Measurements from ENCODE around the gene TNRC6B. TPM values are rescaled to one million over a fixed set of nuclear protein-coding genes. Genes with fewer than 3 reads are reported as not detected.
"Not testable (repeated sequence)": the region's sequence is repeated elsewhere in the genome, so short reads cannot be mapped to it uniquely, and the experiment has no call there.

Gene TNRC6B
- 10 to 100 TPM; 19.4 to 21.6 (median 21.2) TPM for total RNA-seq

GRCh38 chr22:40177738-40178416, at the start of gene TNRC6B:
TSS of gene TNRC6B (plus strand) at chr22:40177925. CDS start at chr22:40178136, 211 bp downstream.
- peak within 1 kb of the TSS; percentile 89 for H3K4me3 Mint-ChIP-seq
- DNase-seq (peak; percentile 58), ATAC-seq (peak; percentile 80 to 81)
- no peaks in the 10 kb centered on the region for H3K27me3 Mint-ChIP-seq (ENCODE audit: low read depth)
- H3K9me3 Mint-ChIP-seq: no peaks in the 10 kb centered on the region
- H3K36me3 Mint-ChIP-seq (ENCODE audit: insufficient read depth): peaks cover 3% of the 10 kb centered on the region
- H3K4me1 Mint-ChIP-seq (ENCODE audit: low read depth): peaks cover 55% of the 10 kb centered on the region

- H3K27me3 Mint-ChIP-seq (ENCODE audit: low read depth): no peaks in the 10 kb centered on the region
- H3K4me1 Mint-ChIP-seq (ENCODE audit: low read depth): peaks cover 26% of the 10 kb centered on the region
- DNase-seq (no peak), ATAC-seq (peak in 1 of 2 donors; percentile 28)
- no peaks in the 10 kb centered on the region for H3K9me3 Mint-ChIP-seq
- H3K4me3 Mint-ChIP-seq: no peak overlapping the region
- H3K36me3 Mint-ChIP-seq (ENCODE audit: insufficient read depth): peaks cover 33% of the 10 kb centered on the region
Measured at GRCh38 chr22:40128989-40129388, 48.7 kb upstream of the TNRC6B start.

GRCh38 chr22:40137132-40137531, 40.6 kb upstream of the TNRC6B start:
- ATAC-seq: no peak
- Mint-ChIP-seq H3K9me3 (no peaks in the 10 kb centered on the region), H3K27me3 (ENCODE audit: low read depth) (no peaks in the 10 kb centered on the region), H3K4me1 (ENCODE audit: low read depth) (peaks cover 5% of the 10 kb centered on the region), H3K4me3 (no peak overlapping the region), H3K36me3 (ENCODE audit: insufficient read depth) (peaks cover 22% of the 10 kb centered on the region)
- no peak for DNase-seq

- ATAC-seq (no peak), DNase-seq (no peak)
- Mint-ChIP-seq H3K27me3 (ENCODE audit: low read depth) (no peaks in the 10 kb centered on the region), H3K4me1 (ENCODE audit: low read depth) (peaks cover 2% of the 10 kb centered on the region), H3K4me3 (no peak overlapping the region), H3K36me3 (ENCODE audit: insufficient read depth) (peaks cover 19% of the 10 kb centered on the region), H3K9me3 (no peaks in the 10 kb centered on the region)
Measured at GRCh38 chr22:40138866-40139265, 38.9 kb upstream of the TNRC6B start.

GRCh38 chr22:40147388-40148176, 30.1 kb upstream of the TNRC6B start:
- ATAC-seq (no peak), DNase-seq (no peak)
- H3K4me3 Mint-ChIP-seq: no peak overlapping the region
- peaks cover 9% of the 10 kb centered on the region for H3K4me1 Mint-ChIP-seq (ENCODE audit: low read depth)
- H3K27me3 Mint-ChIP-seq (ENCODE audit: low read depth): no peaks in the 10 kb centered on the region
- peaks cover 13% of the 10 kb centered on the region for H3K36me3 Mint-ChIP-seq (ENCODE audit: insufficient read depth)
- H3K9me3 Mint-ChIP-seq: no peaks in the 10 kb centered on the region

- DNase-seq (no peak), ATAC-seq (no peak)
- H3K4me1 Mint-ChIP-seq (ENCODE audit: low read depth): peaks cover 5% of the 10 kb centered on the region
- no peaks in the 10 kb centered on the region for H3K27me3 Mint-ChIP-seq (ENCODE audit: low read depth)
- no peak overlapping the region for H3K4me3 Mint-ChIP-seq
- no peaks in the 10 kb centered on the region for H3K9me3 Mint-ChIP-seq
- H3K36me3 Mint-ChIP-seq (ENCODE audit: insufficient read depth): peaks cover 10% of the 10 kb centered on the region
Measured at GRCh38 chr22:40153192-40153591, 24.5 kb upstream of the TNRC6B start.

- Mint-ChIP-seq H3K4me3 (no peak overlapping the region), H3K36me3 (ENCODE audit: insufficient read depth) (peaks cover 10% of the 10 kb centered on the region), H3K27me3 (ENCODE audit: low read depth) (no peaks in the 10 kb centered on the region), H3K4me1 (ENCODE audit: low read depth) (peaks cover 5% of the 10 kb centered on the region), H3K9me3 (no peaks in the 10 kb centered on the region)
- ATAC-seq (no peak), DNase-seq (no peak)
Measured at GRCh38 chr22:40153705-40154104, 24.0 kb upstream of the TNRC6B start.

GRCh38 chr22:40156001-40156516, 21.7 kb upstream of the TNRC6B start:
- Mint-ChIP-seq H3K4me3 (no peak overlapping the region), H3K27me3 (ENCODE audit: low read depth) (no peaks in the 10 kb centered on the region), H3K36me3 (ENCODE audit: insufficient read depth) (peaks cover 6% of the 10 kb centered on the region), H3K9me3 (no peaks in the 10 kb centered on the region), H3K4me1 (ENCODE audit: low read depth) (peaks cover 3% of the 10 kb centered on the region)
- no peak for DNase-seq
- peak; percentile 46 for ATAC-seq

GRCh38 chr22:40156682-40157081, 21.0 kb upstream of the TNRC6B start:
- not testable (repeated sequence) for H3K27me3 Mint-ChIP-seq (ENCODE audit: low read depth); DNase-seq; H3K9me3 Mint-ChIP-seq; ATAC-seq; H3K36me3 Mint-ChIP-seq (ENCODE audit: insufficient read depth); H3K4me3 Mint-ChIP-seq; H3K4me1 Mint-ChIP-seq (ENCODE audit: low read depth)

GRCh38 chr22:40157330-40157945, 20.3 kb upstream of the TNRC6B start:
- Mint-ChIP-seq H3K36me3 (ENCODE audit: insufficient read depth) (peaks cover 6% of the 10 kb centered on the region), H3K4me3 (no peak overlapping the region), H3K9me3 (no peaks in the 10 kb centered on the region), H3K27me3 (ENCODE audit: low read depth) (no peaks in the 10 kb centered on the region), H3K4me1 (ENCODE audit: low read depth) (peaks cover 6% of the 10 kb centered on the region)
- DNase-seq (no peak), ATAC-seq (no peak)

GRCh38 chr22:40161194-40161593, 16.5 kb upstream of the TNRC6B start:
- no peaks in the 10 kb centered on the region for H3K9me3 Mint-ChIP-seq
- H3K36me3 Mint-ChIP-seq (ENCODE audit: insufficient read depth): peaks cover 17% of the 10 kb centered on the region
- no peaks in the 10 kb centered on the region for H3K27me3 Mint-ChIP-seq (ENCODE audit: low read depth)
- no peak for DNase-seq
- peaks cover 7% of the 10 kb centered on the region for H3K4me1 Mint-ChIP-seq (ENCODE audit: low read depth)
- no peak overlapping the region for H3K4me3 Mint-ChIP-seq
- no peak for ATAC-seq

GRCh38 chr22:40165537-40165936, 12.2 kb upstream of the TNRC6B start:
- peaks cover 11% of the 10 kb centered on the region for H3K36me3 Mint-ChIP-seq (ENCODE audit: insufficient read depth)
- not testable (repeated sequence) for ATAC-seq; DNase-seq; H3K4me3 Mint-ChIP-seq; H3K27me3 Mint-ChIP-seq (ENCODE audit: low read depth); H3K9me3 Mint-ChIP-seq
- peaks cover 14% of the 10 kb centered on the region for H3K4me1 Mint-ChIP-seq (ENCODE audit: low read depth)

- ATAC-seq (no peak), DNase-seq (no peak)
- Mint-ChIP-seq H3K27me3 (ENCODE audit: low read depth) (no peaks in the 10 kb centered on the region), H3K9me3 (no peaks in the 10 kb centered on the region), H3K4me3 (no peak overlapping the region), H3K4me1 (ENCODE audit: low read depth) (peaks cover 51% of the 10 kb centered on the region), H3K36me3 (ENCODE audit: insufficient read depth) (peaks cover 3% of the 10 kb centered on the region)
Measured at GRCh38 chr22:40175611-40176244, 2.0 kb upstream of the TNRC6B start.

All from activated T-cell treated with anti-CD3 and anti-CD28 coated beads, Interleukin-2, amount 50 U/mL, for 4 hours (primary cell).